ENCODE measurements around the gene RNF182. TPM values are rescaled to one million over a fixed set of nuclear protein-coding genes. Genes with fewer than 3 reads are reported as not detected.
A peak's percentile ranks its signal among the peaks of the same experiment; 100 is the strongest.

RNF182 gene
- total and polyA plus RNA-seq, 9 of the 15 experiments (the other 6 are each of a cell fraction or from before 2014, with no cell fraction given): 12.8 to 22.8 (median 17.5) TPM

DNA sequence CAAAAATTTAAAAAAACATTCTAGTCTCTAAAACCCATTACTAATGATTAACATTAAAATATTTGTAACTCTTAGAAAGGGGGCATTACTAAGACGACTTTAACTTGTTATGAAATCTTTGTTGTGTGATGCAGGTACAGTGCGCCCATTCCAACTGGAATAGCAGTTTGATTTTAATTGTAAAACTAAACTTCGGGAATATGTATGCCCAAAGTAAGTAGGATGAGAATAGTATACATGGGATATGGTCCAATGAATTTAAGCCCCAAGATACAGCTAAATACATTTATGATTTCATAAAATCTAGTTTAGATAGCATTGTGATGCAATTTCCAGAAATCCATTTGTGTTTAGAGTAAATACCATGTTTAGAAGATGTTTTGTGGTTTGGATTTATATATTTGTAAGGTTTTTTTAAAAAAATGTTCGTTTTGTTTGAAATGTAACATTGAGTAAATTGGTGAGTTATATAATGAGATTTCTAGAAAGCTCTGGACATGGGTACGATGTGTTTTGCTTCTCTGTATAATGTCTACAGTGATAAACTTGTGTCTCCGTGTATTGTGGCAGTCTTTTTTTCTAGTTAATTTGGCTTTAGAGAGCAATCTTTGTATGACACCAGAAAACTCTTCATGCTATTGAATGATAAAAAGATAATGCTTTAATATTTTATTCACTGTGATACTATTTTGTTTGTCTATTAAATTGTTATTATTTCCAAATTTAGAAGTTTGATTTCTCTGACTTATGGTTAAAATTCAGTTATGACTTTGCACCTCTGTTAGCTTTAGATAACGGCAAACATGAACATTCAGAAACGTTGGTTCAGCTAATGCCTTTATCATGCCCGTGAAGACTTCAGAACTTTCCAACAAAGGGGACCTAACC lies 54.8 kb downstream of the RNF182 start:
- Histone ChIP-seq H3K9me3 (replicated peaks; ENCODE audit: control insufficient read depth, insufficient read depth, low read depth, low read length) (peaks cover 5% of the 10 kb centered on the region), H3K27ac (ENCODE audit: extremely low read depth, low read depth, low read length) (peak overlapping the region; percentile 90), H3K36me3 (ENCODE audit: control insufficient read depth, insufficient read depth, low read length) (peaks cover 36% of the 10 kb centered on the region), H3K4me3 (no peak overlapping the region), H2AFZ (ENCODE audit: low read depth, low read length) (peak overlapping the region; percentile 32), H3K4me1 (replicated peaks in 1 of 2; ENCODE audit: control insufficient read depth in 2 of 2, insufficient read depth in 2 of 2, low read length in 2 of 2) (peaks cover 8 to 41% of the 10 kb centered on the region in 2 experiments), H3K79me2 (ENCODE audit: control insufficient read depth, insufficient read depth, low read length) (peaks cover 7% of the 10 kb centered on the region; the same call in 2 of the 3 replicates), H3K27me3 (ENCODE audit: control insufficient read depth in 2 of 2, insufficient read depth in 2 of 2, low read length in 2 of 2) (no peaks in the 10 kb centered on the region), H3K4me2 (ENCODE audit: insufficient read depth, low read length) (no peak overlapping the region; the same call in 1 of the 2 replicates), H3K9me1 (ENCODE audit: control insufficient read depth, insufficient read depth, low read length) (no peaks in the 10 kb centered on the region), H3K9ac (ENCODE audit: insufficient read depth in 1 of 2, low read depth in 2 of 2, low read length in 2 of 2) (peak overlapping the region in 1 of 2 experiments; percentile 36; a peak in 2 of 4 replicates), H4K20me1 (replicated peaks; ENCODE audit: control insufficient read depth, insufficient read depth, low read length) (no peaks in the 10 kb centered on the region)
- ATAC-seq (peak; percentile 74), DNase-seq (ENCODE audit: extremely low read depth in 1 of 4, low spot score in 3 of 4) (peak; percentile 37 to 82 (median 54)), FAIRE-seq (peak; percentile 85)
- in situ Hi-C loops (cut with MboI) (no loop called here), intact Hi-C loops (cut with micrococcal nuclease) (loop anchor here (1.0 kb wide), 1 partner anchor 56 kb away; no protein-coding TSS in a partner anchor)
- WGBS (ENCODE audit: insufficient coverage, low coverage, missing lambda C conversion rate): 20% methylated on average over 9 of the region's 9 CpGs
- ChIA-PET CTCF (ENCODE audit: low intra/inter-chr PET ratio) (no interaction called here), POLR2A (interaction anchor here (0.6 to 1.6 kb wide), 3 partner anchors 9 to 25 kb away, joined by 3 to 7 read pairs (median 3); no protein-coding TSS in a partner anchor)
- BruUV-seq (replicated peaks): no TSS peak
- peak; percentile 77; the same call in 1 of the 2 replicates for TF ChIP-seq ZNF197 (CRISPR knock-in tag; IDR thresholded peaks at IDR 0.05; ENCODE audit: low read depth)
- no peak for TF ChIP-seq PYGO2 (tag; IDR thresholded peaks at IDR 0.05)
- TF ChIP-seq, protein P1, sequence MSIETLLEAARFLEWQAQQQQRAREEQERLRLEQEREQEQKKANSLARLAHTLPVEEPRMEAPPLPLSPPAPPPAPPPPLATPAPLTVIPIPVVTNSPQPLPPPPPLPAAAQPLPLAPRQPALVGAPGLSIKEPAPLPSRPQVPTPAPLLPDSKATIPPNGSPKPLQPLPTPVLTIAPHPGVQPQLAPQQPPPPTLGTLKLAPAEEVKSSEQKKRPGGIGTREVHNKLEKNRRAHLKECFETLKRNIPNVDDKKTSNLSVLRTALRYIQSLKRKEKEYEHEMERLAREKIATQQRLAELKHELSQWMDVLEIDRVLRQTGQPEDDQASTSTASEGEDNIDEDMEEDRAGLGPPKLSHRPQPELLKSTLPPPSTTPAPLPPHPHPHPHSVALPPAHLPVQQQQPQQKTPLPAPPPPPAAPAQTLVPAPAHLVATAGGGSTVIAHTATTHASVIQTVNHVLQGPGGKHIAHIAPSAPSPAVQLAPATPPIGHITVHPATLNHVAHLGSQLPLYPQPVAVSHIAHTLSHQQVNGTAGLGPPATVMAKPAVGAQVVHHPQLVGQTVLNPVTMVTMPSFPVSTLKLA (conservative IDR thresholded peaks at IDR 0.05): 0 out of 4 replicates have a peak, but pooled peaks of 1 of the 2 experiments have one; percentile 11
- TF ChIP-seq RFX5 (IDR thresholded peaks at IDR 0.05; ENCODE audit: low read depth, low read length): 0 out of 2 replicates have a peak, but pooled peaks have one; percentile 9
- peak; percentile 67; the same call in 1 of the 2 replicates for TF ChIP-seq POLR2H (tag; IDR thresholded peaks at IDR 0.05; ENCODE audit: low read depth)
- TF ChIP-seq SRF (CRISPR knock-in tag; IDR thresholded peaks at IDR 0.05): no peak
- TF ChIP-seq RCOR1 (IDR thresholded peaks at IDR 0.05; ENCODE audit: borderline replicate concordance in 1 of 2, low read depth in 2 of 2, low read length in 2 of 2): peak in 1 of 2 experiments; percentile 42; a peak in 1 of 4 replicates
- TF ChIP-seq CC2D1A (IDR thresholded peaks at IDR 0.05): peak; percentile 29; the same call in 1 of the 2 replicates
- peak; percentile 56 for TF ChIP-seq SMAD3 (CRISPR knock-in tag; conservative IDR thresholded peaks at IDR 0.05)
- TF ChIP-seq HCFC1 (IDR thresholded peaks at IDR 0.05; ENCODE audit: low read depth, low read length): no peak
- TF ChIP-seq RNF2 (IDR thresholded peaks at IDR 0.05): peak; percentile 84; the same call in 1 of the 2 replicates
- TF ChIP-seq, protein P2, sequence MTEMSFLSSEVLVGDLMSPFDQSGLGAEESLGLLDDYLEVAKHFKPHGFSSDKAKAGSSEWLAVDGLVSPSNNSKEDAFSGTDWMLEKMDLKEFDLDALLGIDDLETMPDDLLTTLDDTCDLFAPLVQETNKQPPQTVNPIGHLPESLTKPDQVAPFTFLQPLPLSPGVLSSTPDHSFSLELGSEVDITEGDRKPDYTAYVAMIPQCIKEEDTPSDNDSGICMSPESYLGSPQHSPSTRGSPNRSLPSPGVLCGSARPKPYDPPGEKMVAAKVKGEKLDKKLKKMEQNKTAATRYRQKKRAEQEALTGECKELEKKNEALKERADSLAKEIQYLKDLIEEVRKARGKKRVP (CRISPR knock-in tag; IDR thresholded peaks at IDR 0.05): peak; percentile 57; the same call in 1 of the 2 replicates
- peak; percentile 17; the same call in 1 of the 2 replicates for TF ChIP-seq SMAD4 (CRISPR knock-in tag; conservative IDR thresholded peaks at IDR 0.05)
